Vagina (tissue), 2 donors: ENCODE data around the gene MELTF.

Experiments
- POLR2AphosphoS5 ChIP-seq, 2 donors: sonication (generic); formaldehyde crosslinking; IDR thresholded peaks; one replicate each; pipeline ENCODE4 v1.9.0; 2017; ENCODE audit warnings: antibody characterized with exemption in 2 of 2, mild to moderate bottlenecking in 2 of 2, low read depth in 1 of 2; ENCODE audit not compliant: insufficient read depth in 1 of 2
- TF ChIP-seq, protein P1 (sequence below), 3 experiments: fragments of 450-650 bp in 2 of 3; fragments of 200-600 bp in 1 of 3; sonication (generic) in 1 of 3; IDR thresholded peaks; one replicate each; pipeline ENCODE4 v1.5.1; 2017 to 2019; ENCODE audit warnings: antibody characterized with exemption in 3 of 3, mild to moderate bottlenecking in 2 of 3, moderate library complexity in 2 of 3

DNA sequence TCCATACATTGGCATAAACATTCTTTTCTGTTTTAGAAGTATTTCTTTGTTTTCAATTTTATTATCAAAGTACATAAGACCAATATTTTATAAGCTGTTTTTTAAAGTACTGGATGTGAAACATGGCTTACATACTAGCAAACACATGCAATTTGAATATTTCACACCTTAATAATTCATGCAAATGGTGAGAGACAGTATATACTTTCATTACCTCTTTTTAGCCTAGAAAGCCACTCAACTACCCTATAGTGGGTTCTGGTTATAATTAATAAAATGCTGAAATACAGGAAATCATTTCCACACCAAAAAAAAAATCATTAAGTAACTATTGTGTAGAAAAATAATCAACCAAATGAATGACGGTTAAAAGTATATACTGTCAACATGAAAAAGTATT is 38.5 kb upstream of the MELTF start:
- TF ChIP-seq, protein P1, sequence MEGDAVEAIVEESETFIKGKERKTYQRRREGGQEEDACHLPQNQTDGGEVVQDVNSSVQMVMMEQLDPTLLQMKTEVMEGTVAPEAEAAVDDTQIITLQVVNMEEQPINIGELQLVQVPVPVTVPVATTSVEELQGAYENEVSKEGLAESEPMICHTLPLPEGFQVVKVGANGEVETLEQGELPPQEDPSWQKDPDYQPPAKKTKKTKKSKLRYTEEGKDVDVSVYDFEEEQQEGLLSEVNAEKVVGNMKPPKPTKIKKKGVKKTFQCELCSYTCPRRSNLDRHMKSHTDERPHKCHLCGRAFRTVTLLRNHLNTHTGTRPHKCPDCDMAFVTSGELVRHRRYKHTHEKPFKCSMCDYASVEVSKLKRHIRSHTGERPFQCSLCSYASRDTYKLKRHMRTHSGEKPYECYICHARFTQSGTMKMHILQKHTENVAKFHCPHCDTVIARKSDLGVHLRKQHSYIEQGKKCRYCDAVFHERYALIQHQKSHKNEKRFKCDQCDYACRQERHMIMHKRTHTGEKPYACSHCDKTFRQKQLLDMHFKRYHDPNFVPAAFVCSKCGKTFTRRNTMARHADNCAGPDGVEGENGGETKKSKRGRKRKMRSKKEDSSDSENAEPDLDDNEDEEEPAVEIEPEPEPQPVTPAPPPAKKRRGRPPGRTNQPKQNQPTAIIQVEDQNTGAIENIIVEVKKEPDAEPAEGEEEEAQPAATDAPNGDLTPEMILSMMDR (IDR thresholded peaks at IDR 0.05): no peak
- no peak for TF ChIP-seq POLR2AphosphoS5 (IDR thresholded peaks at IDR 0.05; ENCODE audit: insufficient read depth in 1 of 2, low read depth in 1 of 2)
